ENCODE data around the gene SRP14. TPM values are rescaled to one million over a fixed set of nuclear protein-coding genes. Genes with fewer than 3 reads are reported as not detected.
A peak's percentile ranks its signal among the peaks of the same experiment; 100 is the strongest.

Gene SRP14
- total RNA-seq, 1 experiment from 2014 or later, result 232 TPM

DNA sequence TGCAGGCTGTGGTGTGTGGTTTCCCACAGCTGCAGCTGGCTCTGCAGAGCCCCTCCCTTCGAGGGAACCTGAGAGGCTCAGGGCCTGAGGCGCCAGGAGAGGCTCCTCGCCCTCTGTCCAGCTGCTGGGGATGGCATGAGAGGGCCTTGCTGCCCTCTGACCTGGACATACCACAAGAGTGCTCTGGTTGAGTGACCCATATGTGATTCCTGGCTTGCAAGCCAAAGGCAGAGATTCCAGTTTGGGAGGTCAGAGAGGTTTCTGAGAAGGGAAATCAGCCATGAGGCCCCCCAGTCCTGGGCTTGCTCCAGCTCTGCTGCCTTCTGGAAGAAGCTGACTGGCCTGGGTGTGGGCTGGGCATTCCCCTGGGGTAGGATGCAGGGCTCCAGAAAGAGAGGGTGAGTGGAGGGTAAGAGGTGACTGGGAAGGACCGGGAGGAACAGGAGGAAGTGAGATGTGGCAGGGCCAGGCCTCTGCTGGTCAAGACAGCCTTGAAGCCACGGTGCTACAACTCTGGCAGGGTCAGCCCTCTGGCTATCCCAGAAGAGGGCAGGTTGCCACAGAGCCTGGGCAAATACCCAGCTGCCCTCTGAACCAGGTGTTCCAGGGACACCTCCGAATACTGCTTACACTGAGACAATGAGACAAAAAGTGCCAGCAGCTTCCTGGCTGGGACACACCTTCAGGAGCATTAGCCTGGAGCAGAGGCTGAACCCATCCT, 16.0 kb upstream of the SRP14 start:
- H3K4me3 ChIP-seq (ENCODE audit: low read length), result no peak overlapping the region; the same call in 1 of the 2 replicates
- H3K4me2 ChIP-seq (ENCODE audit: low read depth, low read length, poor library complexity, severe bottlenecking), result peak overlapping the region; percentile 20
- H3K27ac ChIP-seq (ENCODE audit: low read length), result no peak overlapping the region

DNA sequence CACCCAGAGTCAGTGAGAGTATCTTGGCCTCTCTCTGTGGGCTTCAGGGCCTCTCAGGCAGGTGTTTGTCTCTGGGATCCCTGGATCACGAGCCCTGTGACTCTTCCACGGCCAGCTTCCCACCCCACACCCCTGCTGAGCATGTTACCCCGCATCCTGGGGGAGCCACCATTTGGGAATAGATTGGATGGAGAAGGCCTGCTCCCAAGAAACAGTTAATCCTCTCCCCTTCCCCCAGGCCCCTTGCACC, 15.5 kb upstream of the SRP14 start:
- peaks cover 10% of the 10 kb centered on the region; the same call in 1 of the 2 replicates for H4K20me1 ChIP-seq (ENCODE audit: insufficient read depth, low read depth, low read length)
- H2AFZ ChIP-seq (ENCODE audit: low read length), result no peak overlapping the region
- no peaks in the 10 kb centered on the region for H3K79me2 ChIP-seq (ENCODE audit: low read length)
- no peak overlapping the region; the same call in 1 of the 2 replicates for H3K4me3 ChIP-seq (ENCODE audit: low read length)
- DNase-seq, result no peak
- H3K27ac ChIP-seq (ENCODE audit: low read length), result no peak overlapping the region
- no peaks in the 10 kb centered on the region for H3K9me3 ChIP-seq (ENCODE audit: low read length)
- H3K9me2 ChIP-seq (replicated peaks; ENCODE audit: insufficient read depth, low read length), result no peaks in the 10 kb centered on the region
- H3K4me1 ChIP-seq (ENCODE audit: low read length), result peaks cover 22% of the 10 kb centered on the region
- no peaks in the 10 kb centered on the region for H3K27me3 ChIP-seq (ENCODE audit: low read length)
- H3K36me3 ChIP-seq (ENCODE audit: insufficient read depth, low read length), result no peaks in the 10 kb centered on the region
- peak overlapping the region; percentile 20 for H3K4me2 ChIP-seq (ENCODE audit: low read depth, low read length, poor library complexity, severe bottlenecking)
- H3K9ac ChIP-seq (ENCODE audit: low read length), result peak overlapping the region; percentile 49; the same call in 1 of the 2 replicates

More for the DNA sequence above, 16.0 kb upstream of the SRP14 start:
- Histone ChIP-seq H3K9me3 (ENCODE audit: low read length) (no peaks in the 10 kb centered on the region), H3K27me3 (ENCODE audit: low read length) (no peaks in the 10 kb centered on the region), H3K9ac (ENCODE audit: low read length) (peak overlapping the region; percentile 49), H3K79me2 (ENCODE audit: low read length) (no peaks in the 10 kb centered on the region), H3K36me3 (ENCODE audit: insufficient read depth, low read length) (no peaks in the 10 kb centered on the region), H2AFZ (ENCODE audit: low read length) (no peak overlapping the region), H4K20me1 (ENCODE audit: insufficient read depth, low read depth, low read length) (peaks cover 10% of the 10 kb centered on the region; the same call in 1 of the 2 replicates), H3K4me1 (ENCODE audit: low read length) (peaks cover 22% of the 10 kb centered on the region), H3K9me2 (replicated peaks; ENCODE audit: insufficient read depth, low read length) (no peaks in the 10 kb centered on the region)
- no peak for DNase-seq

DNA sequence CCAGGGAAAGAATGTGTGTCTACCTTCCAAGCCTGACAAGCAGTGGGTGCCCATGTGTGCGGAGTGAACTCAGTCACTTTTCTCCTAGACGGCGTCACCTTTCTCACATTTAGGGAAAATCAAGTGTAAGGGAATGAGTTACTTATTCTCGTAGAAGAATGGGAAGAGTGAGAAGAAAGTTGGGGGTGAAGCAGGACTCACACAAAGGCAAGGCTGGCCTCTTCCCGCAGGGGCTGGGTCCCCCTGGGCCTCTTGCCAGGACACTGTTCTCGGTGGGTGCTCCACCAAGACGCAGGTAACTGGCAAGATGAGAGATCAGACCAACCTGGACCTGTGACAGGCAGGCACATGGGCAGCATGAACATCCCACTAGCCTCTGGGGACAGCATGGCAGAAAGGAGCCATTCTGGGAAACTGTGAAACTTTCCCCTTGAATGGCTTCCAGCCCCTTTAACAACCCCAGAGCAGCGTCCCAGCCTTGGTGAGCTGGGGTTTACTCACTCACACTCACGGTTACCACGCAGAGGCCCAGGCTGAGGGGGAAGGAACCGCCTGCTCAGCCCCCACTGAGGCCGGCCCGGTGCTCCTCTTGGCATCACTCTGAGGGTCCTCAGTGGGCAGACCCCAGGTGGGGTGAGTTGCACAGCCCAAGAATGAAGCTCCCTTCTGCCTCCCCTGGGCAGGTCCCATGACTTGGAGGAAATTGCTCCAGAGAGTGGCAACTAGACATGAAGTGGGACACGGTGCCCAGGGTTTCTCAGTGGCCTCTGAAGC, 15.0 kb upstream of the SRP14 start:
- Histone ChIP-seq H3K4me1 (ENCODE audit: low read length) (peaks cover 22% of the 10 kb centered on the region), H3K4me2 (ENCODE audit: low read depth, low read length, poor library complexity, severe bottlenecking) (peak overlapping the region; percentile 20), H3K27me3 (ENCODE audit: low read length) (no peaks in the 10 kb centered on the region), H3K9me2 (replicated peaks; ENCODE audit: insufficient read depth, low read length) (no peaks in the 10 kb centered on the region), H4K20me1 (ENCODE audit: insufficient read depth, low read depth, low read length) (peaks cover 10% of the 10 kb centered on the region; the same call in 1 of the 2 replicates), H3K79me2 (ENCODE audit: low read length) (no peaks in the 10 kb centered on the region), H3K36me3 (ENCODE audit: insufficient read depth, low read length) (no peaks in the 10 kb centered on the region), H3K27ac (ENCODE audit: low read length) (no peak overlapping the region), H2AFZ (ENCODE audit: low read length) (no peak overlapping the region), H3K9ac (ENCODE audit: low read length) (peak overlapping the region; percentile 49; the same call in 1 of the 2 replicates), H3K4me3 (ENCODE audit: low read length) (no peak overlapping the region), H3K9me3 (ENCODE audit: low read length) (no peaks in the 10 kb centered on the region)
- DNase-seq, result no peak

DNA sequence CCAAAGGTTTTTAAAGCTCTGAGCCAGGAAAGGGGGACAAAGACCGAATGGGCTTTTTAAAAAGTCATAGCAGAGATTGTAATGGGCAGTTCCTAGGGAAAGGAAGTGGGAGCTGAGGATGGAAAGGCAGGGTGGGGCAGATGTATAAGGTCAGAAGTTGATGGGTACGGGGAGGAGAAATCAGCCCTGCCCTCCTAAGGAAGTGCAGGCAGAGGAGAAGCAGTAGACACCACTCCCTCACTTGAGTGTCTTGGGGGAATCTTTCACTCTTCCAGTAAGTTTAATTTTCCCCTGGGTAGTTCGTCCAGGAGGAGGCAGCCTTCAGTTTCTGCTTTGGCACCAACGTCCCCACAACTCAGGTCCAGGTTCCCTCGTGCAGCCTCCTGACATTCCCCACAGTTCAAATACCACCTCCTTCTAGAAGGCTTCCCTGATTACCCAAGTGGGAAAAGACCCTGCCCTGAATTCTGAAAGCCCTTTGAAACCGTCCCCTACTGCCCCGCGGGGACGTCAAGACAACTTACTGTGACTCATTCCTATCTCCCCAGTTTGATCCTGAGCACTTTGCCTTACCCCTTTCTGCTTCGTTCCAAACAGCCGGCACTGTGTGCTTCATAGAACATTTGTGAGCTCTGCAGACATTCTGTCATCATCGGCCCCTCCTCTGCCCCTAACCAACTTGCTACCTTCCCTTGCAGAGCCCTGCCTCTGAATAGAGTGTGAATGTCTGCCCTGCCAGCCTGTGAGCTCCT, 14.3 kb upstream of the SRP14 start:
- H3K79me2 ChIP-seq (ENCODE audit: low read length), result no peaks in the 10 kb centered on the region

DNA sequence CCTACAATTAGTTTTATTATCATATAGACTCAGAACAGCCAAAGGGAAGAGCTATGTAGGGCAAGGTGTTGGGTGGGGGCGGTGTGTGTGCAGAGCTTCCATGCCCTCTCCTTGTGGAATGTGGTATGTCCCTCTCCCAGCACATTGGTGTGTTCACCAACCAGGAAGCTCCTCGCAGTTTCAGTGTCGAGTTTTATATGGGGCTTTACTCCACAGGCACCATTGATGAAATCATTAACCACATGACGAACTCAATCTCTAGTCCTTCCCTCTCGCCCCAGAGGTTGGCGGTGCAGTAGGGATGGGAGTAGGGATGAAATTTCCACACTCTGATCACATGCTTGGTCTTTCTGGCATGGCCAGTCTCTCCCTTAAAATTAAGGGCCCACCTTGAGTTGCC, 13.6 kb upstream of the SRP14 start:
- H3K9me3 ChIP-seq (ENCODE audit: low read length), result no peaks in the 10 kb centered on the region
- H3K4me2 ChIP-seq (ENCODE audit: low read depth, low read length, poor library complexity, severe bottlenecking), result no peak overlapping the region
- no peaks in the 10 kb centered on the region for H3K27me3 ChIP-seq (ENCODE audit: low read length)
- H3K9ac ChIP-seq (ENCODE audit: low read length), result no peak overlapping the region
- H3K9me2 ChIP-seq (replicated peaks; ENCODE audit: insufficient read depth, low read length), result no peaks in the 10 kb centered on the region
- H3K4me1 ChIP-seq (ENCODE audit: low read length), result peaks cover 22% of the 10 kb centered on the region
- no peak for DNase-seq
- H3K79me2 ChIP-seq (ENCODE audit: low read length), result no peaks in the 10 kb centered on the region
- H3K27ac ChIP-seq (ENCODE audit: low read length), result no peak overlapping the region
- H2AFZ ChIP-seq (ENCODE audit: low read length), result no peak overlapping the region
- no peak overlapping the region for H3K4me3 ChIP-seq (ENCODE audit: low read length)
- H3K36me3 ChIP-seq (ENCODE audit: insufficient read depth, low read length), result no peaks in the 10 kb centered on the region
- H4K20me1 ChIP-seq (ENCODE audit: insufficient read depth, low read depth, low read length), result peaks cover 10% of the 10 kb centered on the region; the same call in 1 of the 2 replicates

More for the DNA sequence above, 14.3 kb upstream of the SRP14 start:
- Histone ChIP-seq H2AFZ (ENCODE audit: low read length) (no peak overlapping the region), H3K27ac (ENCODE audit: low read length) (no peak overlapping the region), H3K27me3 (ENCODE audit: low read length) (no peaks in the 10 kb centered on the region), H4K20me1 (ENCODE audit: insufficient read depth, low read depth, low read length) (peaks cover 10% of the 10 kb centered on the region; the same call in 1 of the 2 replicates), H3K36me3 (ENCODE audit: insufficient read depth, low read length) (no peaks in the 10 kb centered on the region), H3K9ac (ENCODE audit: low read length) (no peak overlapping the region), H3K4me1 (ENCODE audit: low read length) (peaks cover 22% of the 10 kb centered on the region), H3K9me2 (replicated peaks; ENCODE audit: insufficient read depth, low read length) (no peaks in the 10 kb centered on the region), H3K4me3 (ENCODE audit: low read length) (no peak overlapping the region), H3K4me2 (ENCODE audit: low read depth, low read length, poor library complexity, severe bottlenecking) (no peak overlapping the region), H3K9me3 (ENCODE audit: low read length) (no peaks in the 10 kb centered on the region)
- DNase-seq, result no peak

DNA sequence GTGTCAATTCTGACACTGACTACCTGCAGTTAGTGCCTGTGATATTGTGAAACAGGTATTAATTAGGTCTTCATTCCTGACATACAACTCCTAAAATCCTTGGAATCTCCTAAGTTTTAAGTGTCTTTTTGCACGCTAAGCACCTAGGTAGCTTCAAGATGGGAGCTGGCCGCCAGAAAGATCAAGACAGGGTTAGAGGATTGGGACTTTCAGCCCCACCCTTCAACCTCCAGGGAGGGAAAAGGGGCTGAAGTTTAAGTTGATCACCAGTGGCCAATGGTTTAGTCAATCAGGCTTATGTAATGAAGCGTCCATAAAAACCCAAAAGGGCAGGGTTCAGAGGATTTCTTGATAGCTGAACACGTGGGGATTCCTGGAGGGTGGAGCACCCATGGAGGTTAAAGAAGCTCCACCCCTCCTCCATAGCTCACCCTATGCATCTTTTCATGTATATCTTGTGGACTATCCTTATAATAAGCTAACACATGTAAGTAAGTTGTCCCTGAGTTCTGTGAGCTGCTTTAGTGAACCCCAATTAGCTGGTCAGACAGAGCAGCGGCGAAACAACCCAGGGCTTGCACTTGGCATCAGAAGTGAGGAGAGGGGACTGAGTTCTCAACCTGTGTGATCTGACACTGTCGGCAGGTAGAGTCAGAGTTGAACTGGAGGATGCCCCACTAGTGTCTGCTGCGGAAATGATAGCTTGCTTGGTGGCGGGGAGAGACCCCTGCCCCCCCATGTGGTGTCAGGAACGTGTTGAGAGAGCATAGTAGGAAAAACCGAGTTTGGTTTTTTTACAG, 12.8 kb upstream of the SRP14 start:
- Histone ChIP-seq H4K20me1 (ENCODE audit: insufficient read depth, low read depth, low read length) (peaks cover 10% of the 10 kb centered on the region; the same call in 1 of the 2 replicates), H3K4me3 (ENCODE audit: low read length) (no peak overlapping the region), H3K4me2 (ENCODE audit: low read depth, low read length, poor library complexity, severe bottlenecking) (no peak overlapping the region), H3K27ac (ENCODE audit: low read length) (no peak overlapping the region), H3K36me3 (ENCODE audit: insufficient read depth, low read length) (no peaks in the 10 kb centered on the region), H3K27me3 (ENCODE audit: low read length) (no peaks in the 10 kb centered on the region), H3K9me2 (replicated peaks; ENCODE audit: insufficient read depth, low read length) (no peaks in the 10 kb centered on the region), H3K9ac (ENCODE audit: low read length) (no peak overlapping the region), H2AFZ (ENCODE audit: low read length) (no peak overlapping the region), H3K4me1 (ENCODE audit: low read length) (peaks cover 22% of the 10 kb centered on the region), H3K9me3 (ENCODE audit: low read length) (no peaks in the 10 kb centered on the region), H3K79me2 (ENCODE audit: low read length) (no peaks in the 10 kb centered on the region)
- DNase-seq, result no peak

DNA sequence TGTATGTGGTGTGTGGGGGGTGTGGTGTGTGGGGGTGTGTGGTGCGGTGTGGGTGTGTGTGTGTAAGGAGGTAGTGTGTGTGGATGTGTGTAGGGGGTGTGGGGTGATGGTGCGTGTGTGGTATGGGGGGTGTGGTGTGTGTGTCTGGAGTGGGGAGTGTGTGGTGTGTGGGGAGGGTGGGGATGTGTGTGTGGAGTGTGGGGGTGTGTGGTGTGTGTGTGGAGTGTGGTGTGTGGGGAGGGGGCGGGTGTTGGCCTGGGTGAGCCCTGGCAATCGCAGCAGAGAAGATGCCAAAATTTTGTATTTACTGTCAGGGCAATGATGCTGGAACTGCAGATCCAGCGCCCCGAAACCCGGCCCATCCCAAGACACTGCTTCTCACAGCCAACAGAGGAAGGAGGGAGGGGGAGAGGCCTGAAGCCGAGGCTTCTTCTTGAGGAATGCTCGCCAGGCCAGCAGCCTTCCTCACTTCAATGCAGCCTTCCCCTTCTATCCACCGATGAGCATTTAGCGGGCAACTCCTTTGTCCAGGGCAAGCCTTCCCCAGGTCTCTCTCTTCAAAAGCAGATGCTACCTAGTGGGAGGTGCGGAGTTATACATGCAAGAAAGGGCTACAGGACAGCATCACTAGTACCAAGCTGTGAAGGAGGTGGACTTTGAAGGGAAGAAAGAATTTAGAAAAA, 11.9 kb upstream of the SRP14 start:
- Histone ChIP-seq H3K79me2 (ENCODE audit: low read length) (no peaks in the 10 kb centered on the region), H3K36me3 (ENCODE audit: insufficient read depth, low read length) (no peaks in the 10 kb centered on the region), H3K4me1 (ENCODE audit: low read length) (peaks cover 22% of the 10 kb centered on the region), H3K9me3 (ENCODE audit: low read length) (no peaks in the 10 kb centered on the region), H3K9me2 (replicated peaks; ENCODE audit: insufficient read depth, low read length) (no peaks in the 10 kb centered on the region), H3K27me3 (ENCODE audit: low read length) (no peaks in the 10 kb centered on the region), H2AFZ (ENCODE audit: low read length) (no peak overlapping the region), H3K4me3 (ENCODE audit: low read length) (no peak overlapping the region), H3K9ac (ENCODE audit: low read length) (no peak overlapping the region), H3K4me2 (ENCODE audit: low read depth, low read length, poor library complexity, severe bottlenecking) (no peak overlapping the region), H3K27ac (ENCODE audit: low read length) (no peak overlapping the region), H4K20me1 (ENCODE audit: insufficient read depth, low read depth, low read length) (peaks cover 10% of the 10 kb centered on the region; the same call in 1 of the 2 replicates)
- no peak for DNase-seq

All from Karpas-422 (cell line).